ENCODE measurements around the gene USP33.

DNA sequence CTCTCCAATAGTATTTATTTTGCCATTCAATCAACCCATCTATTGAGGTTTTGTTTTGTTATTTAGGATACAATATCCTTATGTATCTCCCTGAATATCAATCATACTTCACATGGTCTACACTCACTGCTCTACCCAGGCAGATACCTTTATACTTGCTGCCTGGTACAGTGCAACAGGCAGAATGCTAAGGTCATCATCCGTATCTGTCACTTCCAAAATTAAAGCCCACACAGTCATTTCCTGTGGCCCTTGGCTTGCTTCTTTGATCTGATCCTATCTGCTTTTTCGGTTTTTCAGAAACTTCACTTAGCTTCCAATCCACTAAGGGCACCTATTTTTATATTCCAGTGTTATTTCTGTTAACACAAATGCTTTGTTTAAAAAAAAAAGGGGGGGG lies 54.9 kb downstream of the USP33 start:
- TF ChIP-seq, protein P1, sequence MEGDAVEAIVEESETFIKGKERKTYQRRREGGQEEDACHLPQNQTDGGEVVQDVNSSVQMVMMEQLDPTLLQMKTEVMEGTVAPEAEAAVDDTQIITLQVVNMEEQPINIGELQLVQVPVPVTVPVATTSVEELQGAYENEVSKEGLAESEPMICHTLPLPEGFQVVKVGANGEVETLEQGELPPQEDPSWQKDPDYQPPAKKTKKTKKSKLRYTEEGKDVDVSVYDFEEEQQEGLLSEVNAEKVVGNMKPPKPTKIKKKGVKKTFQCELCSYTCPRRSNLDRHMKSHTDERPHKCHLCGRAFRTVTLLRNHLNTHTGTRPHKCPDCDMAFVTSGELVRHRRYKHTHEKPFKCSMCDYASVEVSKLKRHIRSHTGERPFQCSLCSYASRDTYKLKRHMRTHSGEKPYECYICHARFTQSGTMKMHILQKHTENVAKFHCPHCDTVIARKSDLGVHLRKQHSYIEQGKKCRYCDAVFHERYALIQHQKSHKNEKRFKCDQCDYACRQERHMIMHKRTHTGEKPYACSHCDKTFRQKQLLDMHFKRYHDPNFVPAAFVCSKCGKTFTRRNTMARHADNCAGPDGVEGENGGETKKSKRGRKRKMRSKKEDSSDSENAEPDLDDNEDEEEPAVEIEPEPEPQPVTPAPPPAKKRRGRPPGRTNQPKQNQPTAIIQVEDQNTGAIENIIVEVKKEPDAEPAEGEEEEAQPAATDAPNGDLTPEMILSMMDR (IDR thresholded peaks at IDR 0.05; ENCODE audit: insufficient read depth, low read length), result no peak
- no peak for TF ChIP-seq SPI1 (IDR thresholded peaks at IDR 0.05; ENCODE audit: borderline replicate concordance, low read depth)
- no peak for TF ChIP-seq POLR2AphosphoS5 (IDR thresholded peaks at IDR 0.05; ENCODE audit: low read depth)

All from HL-60 (cell line).